Mucosa of gallbladder (tissue), 1 donor: ENCODE data around the gene RPP21. TPM values are rescaled to one million over a fixed set of nuclear protein-coding genes. Genes with fewer than 3 reads are reported as not detected.

ENCODE experiments used
- DNase-seq: peaks from one replicate; pipeline ENCODE4 v3.0.0-alpha.2; 2020; ENCODE audit warnings: low spot score
- total RNA-seq: library from RNA; stranded (reverse); gene quantifications from one replicate; pipeline ENCODE4 v1.2.1, GENCODE V29; 2021
- donor health status: DM: no; HTN: no; CAD: no.

Gene RPP21
- total RNA-seq, 1 donor from 2014 or later = 42.6 TPM

- no peak for DNase-seq
These were observed 33.5 kb downstream of the RPP21 start for GRCh38 chr6:30378290-30378937.

GRCh38 chr6:30380464-30380863, 35.5 kb downstream of the RPP21 start:
- DNase-seq = no peak

GRCh38 chr6:30386166-30386565, 41.2 kb downstream of the RPP21 start:
- DNase-seq = no peak

GRCh38 chr6:30391240-30391639, 46.3 kb downstream of the RPP21 start:
- no peak for DNase-seq

DNA sequence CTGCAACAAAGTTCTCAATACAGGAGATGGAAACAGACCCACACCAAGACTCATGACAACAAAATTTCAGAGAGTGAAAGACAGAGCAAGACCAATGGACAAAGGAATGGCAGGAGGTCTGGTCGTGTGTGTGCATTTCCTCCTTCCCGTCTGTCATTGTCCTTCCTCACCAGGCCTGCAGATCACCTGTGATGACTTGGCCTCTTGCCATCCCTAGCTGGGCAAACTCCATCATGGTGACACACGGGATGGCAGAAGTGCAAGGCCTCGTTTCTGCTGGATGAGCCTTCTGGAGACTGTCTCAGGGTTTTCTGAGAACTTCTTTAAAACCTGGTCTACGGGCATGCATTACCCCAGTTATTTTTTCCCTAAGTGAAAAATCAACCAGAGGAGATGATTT, 49.2 kb downstream of the RPP21 start:
- peak; percentile 70 for DNase-seq

Other genes with a start within 250 kb of the RPP21 start
- gene TRIM31, start 232.1 kb upstream of the RPP21 start, total RNA-seq = 3.1 TPM
- gene TRIM40, start 209.0 kb upstream of the RPP21 start, total RNA-seq = not detected
- 5.4 TPM for gene TRIM10, start 183.9 kb upstream of the RPP21 start, total RNA-seq
- 19.6 TPM for gene TRIM15, start 181.6 kb upstream of the RPP21 start, total RNA-seq
- 72.4 TPM for gene TRIM26, start 131.8 kb upstream of the RPP21 start, total RNA-seq
- 14.0 TPM for gene TRIM39, start 18.2 kb upstream of the RPP21 start, total RNA-seq
- 385 TPM for gene HLA-E, start 144.4 kb downstream of the RPP21 start, total RNA-seq
- gene GNL1, start 211.3 kb downstream of the RPP21 start, total RNA-seq = 68.1 TPM
- gene PRR3, start 212.1 kb downstream of the RPP21 start, total RNA-seq = 8.0 TPM
- 48.7 TPM for gene ABCF1, start 226.3 kb downstream of the RPP21 start, total RNA-seq